Measurements from ENCODE around the gene ANKMY2. TPM values are rescaled to one million over a fixed set of nuclear protein-coding genes. Genes with fewer than 3 reads are reported as not detected.
A peak's percentile ranks its signal among the peaks of the same experiment; 100 is the strongest.

Gene ANKMY2
- total RNA-seq, 1 donor from 2014 or later: 12.3 TPM

DNA sequence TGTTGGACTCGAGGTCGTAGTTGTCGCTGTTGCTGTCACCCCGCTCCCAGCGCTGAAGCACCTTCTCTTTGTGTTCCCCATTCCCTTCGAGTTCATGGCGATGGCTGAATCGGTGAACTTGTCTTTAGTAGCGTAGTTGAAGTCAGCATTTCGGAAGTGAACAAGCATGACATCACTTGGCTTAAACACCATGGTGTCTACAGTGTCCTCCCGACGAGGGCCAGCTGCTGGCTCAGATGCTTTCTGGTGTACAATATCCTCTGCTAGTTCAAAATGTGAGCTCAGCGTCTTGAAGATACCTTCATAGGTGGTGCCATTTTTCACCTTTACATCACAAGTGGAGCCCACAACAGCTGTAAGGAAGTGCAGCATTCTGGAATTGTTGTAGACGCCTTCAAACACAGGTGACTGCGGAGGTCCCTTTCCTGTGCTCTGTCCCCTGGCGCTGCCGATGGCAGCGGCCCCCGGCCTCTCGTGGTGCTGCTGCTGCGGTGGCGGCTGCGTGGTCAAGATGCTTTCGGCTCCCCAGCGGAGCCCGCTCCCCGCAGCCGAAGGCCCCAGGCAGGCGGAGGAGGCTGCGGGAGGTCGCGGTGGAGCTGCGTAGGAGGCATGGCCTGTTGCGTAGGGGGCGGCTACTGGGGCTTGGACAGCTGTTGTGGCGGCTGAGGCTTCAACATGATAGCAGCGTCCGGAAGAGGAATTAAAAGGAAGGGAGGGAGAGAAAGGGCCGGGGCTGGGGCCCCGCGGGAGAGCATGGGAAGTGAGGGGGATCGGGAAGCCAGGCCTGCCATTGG lies 59.3 kb downstream of the ANKMY2 start:
- no peaks in the 10 kb centered on the region for H3K4me1 ChIP-seq
- no peaks in the 10 kb centered on the region for H3K27me3 ChIP-seq
- ATAC-seq: no peak
- intact Hi-C loops (cut with DNase I): no loop called here
- H3K27ac ChIP-seq: no peak overlapping the region
- no peaks in the 10 kb centered on the region for H3K36me3 ChIP-seq
- H3K9me3 ChIP-seq: no peaks in the 10 kb centered on the region
- H3K4me3 ChIP-seq: no peak overlapping the region
- no peak for DNase-seq
- TF ChIP-seq CTCF (IDR thresholded peaks at IDR 0.05): no peak

GRCh38 chr7:16585540-16585939 lies 60.0 kb downstream of the ANKMY2 start:
- Histone ChIP-seq H3K27me3 (no peaks in the 10 kb centered on the region), H3K36me3 (no peaks in the 10 kb centered on the region), H3K4me3 (no peak overlapping the region), H3K4me1 (no peaks in the 10 kb centered on the region), H3K9me3 (no peaks in the 10 kb centered on the region), H3K27ac (no peak overlapping the region)
- ATAC-seq (no peak), DNase-seq (no peak)
- no peak for TF ChIP-seq CTCF (IDR thresholded peaks at IDR 0.05)
- intact Hi-C loops (cut with DNase I): no loop called here

DNA sequence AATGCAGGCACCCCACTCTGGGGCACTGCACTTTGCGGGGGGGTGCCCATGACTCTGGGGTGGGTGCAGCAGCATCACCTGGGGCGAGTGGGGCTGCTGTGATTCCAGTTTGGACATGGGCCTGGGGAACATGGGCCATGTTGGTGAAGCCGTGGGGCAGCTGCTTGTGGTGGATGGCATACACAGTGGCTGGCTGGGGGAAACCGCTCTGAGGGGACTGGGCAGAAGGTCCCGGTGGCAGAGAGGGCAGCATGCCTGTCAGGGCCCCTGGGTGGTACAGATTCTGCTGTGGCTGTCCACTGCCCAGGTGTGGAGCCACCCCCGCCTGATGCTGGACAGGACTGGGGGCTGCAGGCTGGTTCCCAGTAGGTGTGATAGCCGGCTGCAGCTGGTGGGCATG lies 61.7 kb downstream of the ANKMY2 start:
- H3K36me3 ChIP-seq: no peaks in the 10 kb centered on the region
- no peak for TF ChIP-seq CTCF (IDR thresholded peaks at IDR 0.05)
- DNase-seq (no peak), ATAC-seq (peak; percentile 12)
- intact Hi-C loops (cut with DNase I): no loop called here
- no peaks in the 10 kb centered on the region for H3K27me3 ChIP-seq
- no peaks in the 10 kb centered on the region for H3K9me3 ChIP-seq
- no peak overlapping the region for H3K4me3 ChIP-seq
- no peak overlapping the region for H3K27ac ChIP-seq
- no peaks in the 10 kb centered on the region for H3K4me1 ChIP-seq

GRCh38 chr7:16581286-16581685 lies 64.3 kb downstream of the ANKMY2 start:
- DNase-seq: no peak
- Histone ChIP-seq H3K4me1 (no peaks in the 10 kb centered on the region), H3K27ac (no peak overlapping the region), H3K27me3 (no peaks in the 10 kb centered on the region), H3K36me3 (no peaks in the 10 kb centered on the region), H3K9me3 (no peaks in the 10 kb centered on the region), H3K4me3 (no peak overlapping the region)
- no peak for TF ChIP-seq CTCF (IDR thresholded peaks at IDR 0.05)
- no peak for ATAC-seq
- intact Hi-C loops (cut with DNase I): no loop called here

DNA sequence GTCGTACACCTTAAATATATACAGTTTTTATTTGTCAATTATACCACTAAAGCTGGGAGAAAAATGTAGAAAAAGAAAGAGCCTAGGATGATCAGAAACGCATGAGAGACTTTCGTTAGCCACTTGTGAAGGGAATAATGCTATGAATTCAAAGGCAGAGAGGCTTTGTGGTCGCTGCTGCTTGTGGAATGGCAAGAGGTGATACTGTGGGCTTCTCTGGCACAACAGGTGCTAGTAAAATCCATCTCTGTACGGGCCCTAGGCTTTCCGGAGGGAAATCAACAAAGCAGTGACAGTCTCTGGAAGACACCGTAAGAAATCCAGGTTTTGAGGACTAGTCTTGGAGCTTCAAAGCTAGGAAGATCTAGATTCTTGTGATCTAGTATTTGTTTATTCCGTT lies 66.3 kb downstream of the ANKMY2 start:
- intact Hi-C loops (cut with DNase I): no loop called here

More for the DNA sequence above, 66.3 kb downstream of the ANKMY2 start:
- ATAC-seq (no peak), DNase-seq (no peak)
- Histone ChIP-seq H3K36me3 (no peaks in the 10 kb centered on the region), H3K4me3 (no peak overlapping the region), H3K9me3 (no peaks in the 10 kb centered on the region), H3K4me1 (no peaks in the 10 kb centered on the region), H3K27ac (no peak overlapping the region), H3K27me3 (no peaks in the 10 kb centered on the region)
- no peak for TF ChIP-seq CTCF (IDR thresholded peaks at IDR 0.05)
